Prostate gland (tissue), 2 donors: ENCODE results near the gene AKT2.

Source experiments
- CTCF ChIP-seq, 4 experiments: fragments of 200-600 bp in 2 of 4; fragments of 450-650 bp in 2 of 4; sonication (generic) in 2 of 4; IDR thresholded peaks; 1 replicate in 3 of 4; 2 replicates in 1 of 4; pipeline ENCODE4 v1.5.1; 2016 to 2019; ENCODE audit warnings: antibody characterized with exemption in 4 of 4, mild to moderate bottlenecking in 2 of 4, moderate library complexity in 2 of 4
- POLR2A ChIP-seq: fragments of 450-650 bp; IDR thresholded peaks from one replicate; pipeline ENCODE4 v1.6.1; 2016; ENCODE audit warnings: antibody characterized with exemption, mild to moderate bottlenecking

GRCh38 chr19:40281381-40282208, 3.5 kb downstream of the AKT2 start:
- no peak for TF ChIP-seq CTCF (IDR thresholded peaks at IDR 0.05)
- TF ChIP-seq POLR2A, result no peak
